Measurements from ENCODE around the gene IL21R.

Gene IL21R

GRCh38 chr16:27468941-27469531 lies 67.1 kb downstream of the IL21R start:
- no peak for DNase-seq

- no peak for DNase-seq
These were observed 68.8 kb downstream of the IL21R start for GRCh38 chr16:27470567-27471431.

GRCh38 chr16:27471661-27472060 lies 69.7 kb downstream of the IL21R start:
- no peak for DNase-seq

- DNase-seq: no peak
These were observed 70.4 kb downstream of the IL21R start for GRCh38 chr16:27472091-27473020.

GRCh38 chr16:27473101-27473900 lies 71.3 kb downstream of the IL21R start:
- DNase-seq: no peak

- no peak for DNase-seq
These were observed 72.1 kb downstream of the IL21R start for GRCh38 chr16:27474041-27474440.

- DNase-seq: no peak
These were observed 72.9 kb downstream of the IL21R start for GRCh38 chr16:27474921-27475320.

- DNase-seq: no peak
These were observed 73.6 kb downstream of the IL21R start for GRCh38 chr16:27475561-27475960.

GRCh38 chr16:27476240-27476639 lies 74.3 kb downstream of the IL21R start:
- no peak for DNase-seq

- no peak for DNase-seq
These were observed 78.8 kb downstream of the IL21R start for GRCh38 chr16:27480761-27481160.

GRCh38 chr16:27481282-27481934 lies 79.4 kb downstream of the IL21R start:
- no peak for DNase-seq

- DNase-seq: no peak
These were observed 80.6 kb downstream of the IL21R start for GRCh38 chr16:27482397-27483087.

GRCh38 chr16:27483088-27483437 lies 81.1 kb downstream of the IL21R start:
- DNase-seq: no peak

GRCh38 chr16:27483624-27484023 lies 81.7 kb downstream of the IL21R start:
- no peak for DNase-seq

GRCh38 chr16:27485126-27485525 lies 83.2 kb downstream of the IL21R start:
- DNase-seq: no peak

GRCh38 chr16:27485811-27486210 lies 83.8 kb downstream of the IL21R start:
- no peak for DNase-seq

- no peak for DNase-seq
These were observed 84.4 kb downstream of the IL21R start for GRCh38 chr16:27486344-27486743.

- DNase-seq: no peak
These were observed 84.8 kb downstream of the IL21R start for GRCh38 chr16:27486760-27487159.

- no peak for DNase-seq
These were observed 87.4 kb downstream of the IL21R start for GRCh38 chr16:27489421-27489820.

- DNase-seq: no peak
These were observed 87.9 kb downstream of the IL21R start for GRCh38 chr16:27489906-27490305.

GRCh38 chr16:27491894-27492587 lies 90.1 kb downstream of the IL21R start:
- no peak for DNase-seq

Data from activated naive CD4-positive, alpha-beta T cell treated with Interleukin-2 at 50 U/mL for 16 hours (primary cell).